ENCODE measurements around the gene MT1F.
"Not testable (repeated sequence)": the region's sequence is repeated elsewhere in the genome, so short reads cannot be mapped to it uniquely, and the experiment has no call there.

Gene MT1F

GRCh38 chr16:56645838-56646237 lies 11.9 kb upstream of the MT1F start:
- no peak for DNase-seq

GRCh38 chr16:56647641-56648431 lies 9.9 kb upstream of the MT1F start:
- DNase-seq: no peak

GRCh38 chr16:56649271-56649670 lies 8.5 kb upstream of the MT1F start:
- DNase-seq: no peak

- no peak for DNase-seq
These were observed 7.9 kb upstream of the MT1F start for GRCh38 chr16:56649820-56650219.

- no peak for DNase-seq
These were observed 6.2 kb upstream of the MT1F start, which contains the start of gene MT1B for GRCh38 chr16:56651586-56651985. Gene MT1B, plus strand, starts transcription at chr16:56651886. Its CDS starts 68 bp downstream, at chr16:56651954.

GRCh38 chr16:56652600-56652999 lies 5.2 kb upstream of the MT1F start:
- DNase-seq: no peak

- no peak for DNase-seq
These were observed 4.5 kb upstream of the MT1F start for GRCh38 chr16:56653218-56653617.

- DNase-seq: no peak
These were observed 642 bp downstream of the MT1F start for GRCh38 chr16:56658327-56658875.

- DNase-seq: no peak
These were observed 4.9 kb downstream of the MT1F start for GRCh38 chr16:56662357-56663354.

- no peak for DNase-seq
These were observed 6.7 kb downstream of the MT1F start for GRCh38 chr16:56664506-56664905.

GRCh38 chr16:56665286-56666261 lies 7.8 kb downstream of the MT1F start:
- DNase-seq: not testable (repeated sequence)

- DNase-seq: peak; percentile 73 to 88 (median 77)
These were observed 10.1 kb downstream of the MT1F start, which contains the start of gene MT1G for GRCh38 chr16:56667581-56668571. Gene MT1G, minus strand, starts transcription at chr16:56668065. Its CDS starts 72 bp downstream, at chr16:56667993.

GRCh38 chr16:56669005-56669839 lies 11.5 kb downstream of the MT1F start, which contains the start of gene MT1H:
Gene MT1H, plus strand, starts transcription at chr16:56669814. Its CDS starts 71 bp downstream, at chr16:56669885.
- DNase-seq: no peak

GRCh38 chr16:56669840-56670619 lies 12.3 kb downstream of the MT1F start:
- DNase-seq: peak; percentile 42 to 54 (median 53)

GRCh38 chr16:56670620-56670934 lies 12.8 kb downstream of the MT1F start:
- DNase-seq: no peak

- DNase-seq: peak; percentile 66 to 86 (median 66)
These were observed 13.9 kb downstream of the MT1F start for GRCh38 chr16:56671691-56672090.

GRCh38 chr16:56672171-56672570 lies 14.4 kb downstream of the MT1F start:
- DNase-seq: not testable (repeated sequence)

- peak in 1 of 3 donors; percentile 28 for DNase-seq
These were observed 15.2 kb downstream of the MT1F start for GRCh38 chr16:56672761-56673536.
